ENCODE results near the gene ANKMY1. TPM values are rescaled to one million over a fixed set of nuclear protein-coding genes. Genes with fewer than 3 reads are reported as not detected.

The ANKMY1 gene
- total and polyA plus RNA-seq, 5 donors from 2014 or later: 3.8 to 37.2 (median 9.6) TPM

DNA sequence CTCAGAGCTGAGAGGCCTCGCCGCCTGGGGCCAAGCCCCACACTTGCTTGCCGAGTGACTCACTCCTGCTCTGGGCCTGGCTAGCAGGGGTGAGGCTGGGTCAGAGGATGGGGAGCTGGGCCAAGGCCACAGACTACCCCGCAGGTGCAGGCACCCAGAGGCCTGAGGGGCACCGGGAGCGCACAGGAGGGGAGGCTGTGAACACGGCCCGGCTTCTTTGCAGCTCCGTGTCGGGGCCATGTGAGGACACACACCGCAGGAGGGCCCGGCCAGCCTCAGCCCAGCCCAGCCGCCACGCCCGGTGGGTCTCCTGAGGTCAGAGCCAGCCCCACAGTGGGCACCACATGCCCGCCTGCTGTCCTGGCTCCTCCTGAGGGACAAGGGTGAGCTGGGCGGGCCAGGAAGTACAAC is 113.9 kb downstream of the ANKMY1 start:
- Histone ChIP-seq H3K36me3 (ENCODE audit: control insufficient read depth, insufficient read depth, low read length) (no peaks in the 10 kb centered on the region), H3K9me3 (ENCODE audit: control insufficient read depth in 2 of 2, low read length in 2 of 2) (no peaks in the 10 kb centered on the region), H3K27me3 (ENCODE audit: control insufficient read depth, insufficient read depth, low read length) (no peaks in the 10 kb centered on the region), H3K4me3 (ENCODE audit: low read depth, low read length) (no peak overlapping the region), H3K4me1 (ENCODE audit: control insufficient read depth, insufficient read depth, low read length, poor library complexity, severe bottlenecking) (no peaks in the 10 kb centered on the region), H3K27ac (ENCODE audit: insufficient read depth, low read length, poor library complexity, severe bottlenecking) (no peak overlapping the region)
- Mint-ChIP-seq H3K9me3 (no peaks in the 10 kb centered on the region), H3K27me3 (no peaks in the 10 kb centered on the region), H3K27ac (no peak overlapping the region), H3K4me3 (no peak overlapping the region), H3K4me1 (no peaks in the 10 kb centered on the region), H3K36me3 (no peaks in the 10 kb centered on the region)
- ATAC-seq (ENCODE audit: low read depth in 2 of 2) (no peak), DNase-seq (no peak)

DNA sequence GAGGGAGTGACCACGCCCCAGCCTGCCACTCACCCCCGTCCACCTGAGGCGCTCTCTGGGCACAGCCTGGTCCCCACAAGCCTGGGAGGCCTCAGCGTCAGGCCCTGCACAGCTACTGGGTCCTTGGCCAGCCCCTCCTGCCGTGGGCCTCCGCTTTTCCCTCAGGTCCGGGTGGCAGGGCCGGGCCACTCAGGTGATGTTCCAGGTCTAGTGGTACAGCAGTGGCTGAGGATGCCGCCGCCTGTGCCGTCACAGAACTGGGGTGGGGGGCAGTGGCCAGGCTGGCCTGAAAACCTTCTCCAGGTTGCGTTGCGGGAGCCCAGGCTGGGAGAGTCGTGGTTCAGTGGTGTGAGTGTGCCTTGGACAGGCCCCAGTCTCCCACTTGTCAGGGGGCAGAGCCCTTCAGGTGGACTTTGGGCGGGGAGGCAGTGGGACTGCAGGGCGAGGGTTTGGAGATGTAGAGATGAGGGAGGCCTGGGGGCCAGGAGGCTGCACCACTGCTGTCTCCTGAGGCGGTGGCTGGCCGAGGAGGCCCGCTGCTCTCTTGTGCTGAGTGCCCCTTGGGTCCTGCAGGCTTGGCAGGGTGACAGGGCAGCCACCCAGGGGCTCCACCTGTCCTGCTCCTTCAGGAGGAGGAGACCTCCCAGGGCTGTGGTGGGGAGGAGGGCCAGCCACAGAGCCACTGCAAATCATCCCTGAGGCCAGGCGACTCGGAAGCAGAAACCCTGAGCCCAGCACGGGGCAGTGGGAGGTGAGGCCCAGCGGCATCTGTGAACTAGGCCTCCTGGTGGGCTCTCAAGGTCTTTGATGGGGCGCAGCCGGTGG is 114.7 kb downstream of the ANKMY1 start:
- H3K36me3 ChIP-seq (ENCODE audit: control insufficient read depth, insufficient read depth, low read length): no peaks in the 10 kb centered on the region
- DNase-seq (no peak), ATAC-seq (ENCODE audit: low read depth in 2 of 2) (no peak)
- H3K4me3 ChIP-seq (ENCODE audit: low read depth, low read length): no peak overlapping the region
- no peaks in the 10 kb centered on the region for H3K9me3 ChIP-seq (ENCODE audit: control insufficient read depth in 2 of 2, low read length in 2 of 2)
- no peaks in the 10 kb centered on the region for H3K4me1 Mint-ChIP-seq
- H3K27ac ChIP-seq (ENCODE audit: insufficient read depth, low read length, poor library complexity, severe bottlenecking): no peak overlapping the region
- no peaks in the 10 kb centered on the region for H3K4me1 ChIP-seq (ENCODE audit: control insufficient read depth, insufficient read depth, low read length, poor library complexity, severe bottlenecking)
- no peaks in the 10 kb centered on the region for H3K36me3 Mint-ChIP-seq
- no peak overlapping the region for H3K4me3 Mint-ChIP-seq
- no peaks in the 10 kb centered on the region for H3K9me3 Mint-ChIP-seq
- peaks cover under 1% of the 10 kb centered on the region for H3K27me3 ChIP-seq (ENCODE audit: control insufficient read depth, insufficient read depth, low read length)
- H3K27me3 Mint-ChIP-seq: peaks cover under 1% of the 10 kb centered on the region
- H3K27ac Mint-ChIP-seq: no peak overlapping the region

GRCh38 chr2:240441993-240442411 is 115.8 kb downstream of the ANKMY1 start:
- Histone ChIP-seq H3K4me3 (ENCODE audit: low read depth, low read length) (no peak overlapping the region), H3K27me3 (ENCODE audit: control insufficient read depth, insufficient read depth, low read length) (peaks cover 7% of the 10 kb centered on the region), H3K9me3 (ENCODE audit: control insufficient read depth in 2 of 2, low read length in 2 of 2) (no peaks in the 10 kb centered on the region), H3K27ac (ENCODE audit: insufficient read depth, low read length, poor library complexity, severe bottlenecking) (no peak overlapping the region), H3K36me3 (ENCODE audit: control insufficient read depth, insufficient read depth, low read length) (no peaks in the 10 kb centered on the region), H3K4me1 (ENCODE audit: control insufficient read depth, insufficient read depth, low read length, poor library complexity, severe bottlenecking) (no peaks in the 10 kb centered on the region)
- ATAC-seq (ENCODE audit: low read depth in 2 of 2) (no peak), DNase-seq (no peak)
- Mint-ChIP-seq H3K4me3 (no peak overlapping the region), H3K36me3 (no peaks in the 10 kb centered on the region), H3K9me3 (no peaks in the 10 kb centered on the region), H3K27ac (no peak overlapping the region), H3K27me3 (peaks cover 11% of the 10 kb centered on the region), H3K4me1 (peaks cover 0 to 6% (median 1%) of the 10 kb centered on the region in 4 donors)

DNA sequence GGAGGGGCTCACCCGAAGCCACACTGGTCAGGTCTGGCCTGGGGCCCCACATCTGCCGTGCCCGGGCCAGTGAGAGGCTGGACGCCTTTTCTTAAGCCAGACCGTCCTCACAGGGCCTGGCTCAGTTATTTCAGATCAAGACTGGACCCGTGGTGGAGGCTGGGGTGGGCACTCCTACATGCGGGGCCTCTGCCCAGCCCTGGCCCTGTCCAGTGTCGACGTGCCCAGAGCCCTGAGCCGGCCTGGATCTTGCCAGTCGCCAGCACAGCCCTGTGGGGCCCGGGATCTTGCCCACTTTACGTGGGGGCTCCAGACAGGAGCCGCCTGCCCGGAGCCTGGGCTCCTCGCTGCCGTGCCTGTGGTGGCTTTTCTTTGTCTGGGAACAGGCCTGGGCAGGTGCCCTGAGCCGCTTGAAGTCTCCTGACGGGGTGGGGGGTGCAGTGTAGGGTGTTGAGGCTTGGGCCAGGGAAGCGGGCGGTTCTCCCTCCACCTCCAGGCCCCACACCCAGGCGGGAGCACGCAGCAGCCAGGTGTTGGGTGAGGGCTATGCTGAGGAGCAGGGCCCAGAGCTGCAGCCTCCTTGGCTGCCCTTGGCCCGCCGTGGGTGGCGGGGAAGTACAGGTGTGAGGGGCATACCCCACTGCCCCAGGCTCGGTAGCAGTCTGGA is 116.3 kb downstream of the ANKMY1 start:
- Histone ChIP-seq H3K36me3 (ENCODE audit: control insufficient read depth, insufficient read depth, low read length) (no peaks in the 10 kb centered on the region), H3K9me3 (ENCODE audit: control insufficient read depth in 2 of 2, low read length in 2 of 2) (no peaks in the 10 kb centered on the region), H3K4me1 (ENCODE audit: control insufficient read depth, insufficient read depth, low read length, poor library complexity, severe bottlenecking) (peaks cover 4% of the 10 kb centered on the region), H3K27me3 (ENCODE audit: control insufficient read depth, insufficient read depth, low read length) (peaks cover 9% of the 10 kb centered on the region), H3K27ac (ENCODE audit: insufficient read depth, low read length, poor library complexity, severe bottlenecking) (no peak overlapping the region), H3K4me3 (ENCODE audit: low read depth, low read length) (no peak overlapping the region)
- peaks cover 12% of the 10 kb centered on the region for H3K27me3 Mint-ChIP-seq
- peaks cover 0 to 9% (median 1%) of the 10 kb centered on the region in 4 donors for H3K4me1 Mint-ChIP-seq
- no peaks in the 10 kb centered on the region for H3K36me3 Mint-ChIP-seq
- no peak overlapping the region for H3K27ac Mint-ChIP-seq
- no peaks in the 10 kb centered on the region for H3K9me3 Mint-ChIP-seq
- no peak for DNase-seq
- no peak for ATAC-seq (ENCODE audit: low read depth in 2 of 2)
- H3K4me3 Mint-ChIP-seq: no peak overlapping the region

- Histone ChIP-seq H3K4me3 (ENCODE audit: low read depth, low read length) (no peak overlapping the region), H3K27me3 (ENCODE audit: control insufficient read depth, insufficient read depth, low read length) (peaks cover 9% of the 10 kb centered on the region), H3K9me3 (ENCODE audit: control insufficient read depth in 2 of 2, low read length in 2 of 2) (no peaks in the 10 kb centered on the region), H3K36me3 (ENCODE audit: control insufficient read depth, insufficient read depth, low read length) (no peaks in the 10 kb centered on the region), H3K4me1 (ENCODE audit: control insufficient read depth, insufficient read depth, low read length, poor library complexity, severe bottlenecking) (peaks cover 11% of the 10 kb centered on the region), H3K27ac (ENCODE audit: insufficient read depth, low read length, poor library complexity, severe bottlenecking) (no peak overlapping the region)
- Mint-ChIP-seq H3K9me3 (no peaks in the 10 kb centered on the region), H3K27ac (no peak overlapping the region), H3K4me3 (peak overlapping the region in 1 of 4 donors; percentile 63), H3K27me3 (peaks cover 12% of the 10 kb centered on the region), H3K4me1 (peaks cover 0 to 9% (median 1%) of the 10 kb centered on the region in 4 donors), H3K36me3 (no peaks in the 10 kb centered on the region)
- ATAC-seq (ENCODE audit: low read depth in 2 of 2) (no peak), DNase-seq (no peak)
Observed at GRCh38 chr2:240440704-240441320, 117.0 kb downstream of the ANKMY1 start.

DNA sequence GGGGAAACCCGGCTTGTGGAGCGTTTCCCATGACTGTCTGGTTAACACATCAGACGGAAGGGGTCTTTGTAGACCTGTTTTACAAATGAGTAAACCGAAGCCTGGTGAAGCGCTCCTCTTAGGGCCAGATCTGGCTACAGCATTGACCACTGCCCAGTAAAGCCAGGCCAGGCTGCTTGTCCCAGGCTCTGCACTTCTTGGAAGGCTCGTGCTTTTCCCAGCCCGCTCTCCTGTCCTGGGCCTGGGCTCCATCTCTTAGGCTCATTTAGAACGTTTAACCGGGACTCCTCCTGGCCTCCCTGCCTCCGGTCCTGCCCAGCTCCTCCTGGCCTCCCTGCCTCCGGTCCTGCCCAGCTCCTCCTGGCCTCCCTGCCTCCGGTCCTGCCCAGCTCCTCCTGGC is 117.5 kb downstream of the ANKMY1 start:
- Mint-ChIP-seq H3K9me3 (no peaks in the 10 kb centered on the region), H3K27ac (no peak overlapping the region), H3K4me1 (peaks cover 0 to 9% (median 1%) of the 10 kb centered on the region in 4 donors), H3K27me3 (peaks cover 12% of the 10 kb centered on the region), H3K4me3 (no peak overlapping the region), H3K36me3 (no peaks in the 10 kb centered on the region)
- ATAC-seq (ENCODE audit: low read depth in 2 of 2): no peak
- no peak overlapping the region for H3K4me3 ChIP-seq (ENCODE audit: low read depth, low read length)
- H3K4me1 ChIP-seq (ENCODE audit: control insufficient read depth, insufficient read depth, low read length, poor library complexity, severe bottlenecking): peaks cover 12% of the 10 kb centered on the region
- H3K27me3 ChIP-seq (ENCODE audit: control insufficient read depth, insufficient read depth, low read length): peaks cover 9% of the 10 kb centered on the region
- no peaks in the 10 kb centered on the region for H3K9me3 ChIP-seq (ENCODE audit: control insufficient read depth in 2 of 2, low read length in 2 of 2)
- H3K27ac ChIP-seq (ENCODE audit: insufficient read depth, low read length, poor library complexity, severe bottlenecking): no peak overlapping the region
- no peaks in the 10 kb centered on the region for H3K36me3 ChIP-seq (ENCODE audit: control insufficient read depth, insufficient read depth, low read length)
- no peak for DNase-seq

DNA sequence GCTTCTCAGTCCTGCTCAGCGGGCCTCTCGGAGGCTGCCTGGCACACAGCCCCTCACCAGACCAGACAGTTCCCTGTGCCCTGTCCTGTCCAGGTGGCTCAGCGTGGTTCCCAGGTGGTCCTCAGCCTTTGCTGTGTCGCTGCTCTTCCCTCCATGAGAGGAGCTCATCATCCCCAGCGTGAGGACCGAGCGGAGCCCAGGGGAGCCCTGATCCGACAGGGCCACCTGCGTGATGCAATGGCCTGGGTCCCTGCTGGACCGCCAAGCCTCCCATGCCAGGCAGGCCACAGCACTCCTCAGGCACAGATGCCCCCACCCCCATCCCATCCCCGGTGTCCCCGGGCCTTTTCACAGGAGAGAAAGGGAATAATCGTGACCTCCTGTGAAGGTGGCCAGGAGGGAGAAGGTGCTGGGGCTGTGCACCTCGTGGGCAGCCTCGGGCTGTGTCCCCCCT is 118.1 kb downstream of the ANKMY1 start:
- Mint-ChIP-seq H3K27me3 (peaks cover 12% of the 10 kb centered on the region), H3K4me1 (peaks cover 0 to 10% (median 1%) of the 10 kb centered on the region in 4 donors), H3K4me3 (no peak overlapping the region), H3K9me3 (peaks cover 0 to under 1% (median 0%) of the 10 kb centered on the region in 7 donors), H3K36me3 (no peaks in the 10 kb centered on the region), H3K27ac (no peak overlapping the region)
- peaks cover 15% of the 10 kb centered on the region for H3K4me1 ChIP-seq (ENCODE audit: control insufficient read depth, insufficient read depth, low read length, poor library complexity, severe bottlenecking)
- no peaks in the 10 kb centered on the region for H3K36me3 ChIP-seq (ENCODE audit: control insufficient read depth, insufficient read depth, low read length)
- peaks cover 9% of the 10 kb centered on the region for H3K27me3 ChIP-seq (ENCODE audit: control insufficient read depth, insufficient read depth, low read length)
- no peak overlapping the region for H3K27ac ChIP-seq (ENCODE audit: insufficient read depth, low read length, poor library complexity, severe bottlenecking)
- ATAC-seq (ENCODE audit: low read depth in 2 of 2) (no peak), DNase-seq (no peak)
- H3K9me3 ChIP-seq (ENCODE audit: control insufficient read depth in 2 of 2, low read length in 2 of 2): no peaks in the 10 kb centered on the region
- H3K4me3 ChIP-seq (ENCODE audit: low read depth, low read length): no peak overlapping the region

Data from CD4-positive, CD25-positive, alpha-beta regulatory T cell (primary cell).